ENCODE data around the gene NFATC2. TPM values are rescaled to one million over a fixed set of nuclear protein-coding genes. Genes with fewer than 3 reads are reported as not detected.
A peak's percentile ranks its signal among the peaks of the same experiment; 100 is the strongest.

The NFATC2 gene
- total and polyA plus RNA-seq, 12 donors, result 0.43 to 5.7 (median 3.3) TPM

DNA sequence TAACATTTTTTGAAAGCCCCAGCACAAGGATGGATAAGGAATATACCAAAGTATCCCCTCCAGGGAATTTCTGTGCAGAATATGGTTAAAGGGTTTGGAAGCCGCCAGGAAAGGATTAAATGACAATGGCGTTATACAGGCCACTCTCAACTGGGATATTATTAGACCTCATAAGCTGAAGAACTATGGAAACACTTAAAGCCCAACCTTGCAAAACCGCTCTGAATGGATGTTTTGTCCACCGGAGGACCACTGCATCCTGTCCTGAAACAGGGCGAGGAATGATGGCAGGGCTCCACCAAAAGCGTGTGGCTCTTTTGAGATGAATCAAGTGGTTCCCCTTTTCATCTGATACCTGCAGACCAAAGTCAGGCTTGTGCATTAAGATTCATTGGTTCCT, 32.4 kb downstream of the NFATC2 start:
- Histone ChIP-seq H3K4me1 (peaks cover 0 to 18% (median 0%) of the 10 kb centered on the region in 9 donors), H3K27me3 (no peaks in the 10 kb centered on the region), H3K36me3 (peaks cover 0 to 30% (median 0%) of the 10 kb centered on the region in 9 donors), H3K9me3 (no peaks in the 10 kb centered on the region), H3K27ac (no peak overlapping the region), H3K4me3 (no peak overlapping the region)
- 74 to 81% methylated on average over 6 of the region's 6 CpGs for WGBS, 2 donors
- ATAC-seq (no peak), DNase-seq (no peak)
- intact Hi-C loops (cut with DNase I), result no loop called here
- TF ChIP-seq, protein P1, sequence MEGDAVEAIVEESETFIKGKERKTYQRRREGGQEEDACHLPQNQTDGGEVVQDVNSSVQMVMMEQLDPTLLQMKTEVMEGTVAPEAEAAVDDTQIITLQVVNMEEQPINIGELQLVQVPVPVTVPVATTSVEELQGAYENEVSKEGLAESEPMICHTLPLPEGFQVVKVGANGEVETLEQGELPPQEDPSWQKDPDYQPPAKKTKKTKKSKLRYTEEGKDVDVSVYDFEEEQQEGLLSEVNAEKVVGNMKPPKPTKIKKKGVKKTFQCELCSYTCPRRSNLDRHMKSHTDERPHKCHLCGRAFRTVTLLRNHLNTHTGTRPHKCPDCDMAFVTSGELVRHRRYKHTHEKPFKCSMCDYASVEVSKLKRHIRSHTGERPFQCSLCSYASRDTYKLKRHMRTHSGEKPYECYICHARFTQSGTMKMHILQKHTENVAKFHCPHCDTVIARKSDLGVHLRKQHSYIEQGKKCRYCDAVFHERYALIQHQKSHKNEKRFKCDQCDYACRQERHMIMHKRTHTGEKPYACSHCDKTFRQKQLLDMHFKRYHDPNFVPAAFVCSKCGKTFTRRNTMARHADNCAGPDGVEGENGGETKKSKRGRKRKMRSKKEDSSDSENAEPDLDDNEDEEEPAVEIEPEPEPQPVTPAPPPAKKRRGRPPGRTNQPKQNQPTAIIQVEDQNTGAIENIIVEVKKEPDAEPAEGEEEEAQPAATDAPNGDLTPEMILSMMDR (IDR thresholded peaks at IDR 0.05), result no peak

GRCh38 chr20:51509208-51509607, 33.3 kb downstream of the NFATC2 start:
- H3K4me3 ChIP-seq, result no peak overlapping the region
- TF ChIP-seq, protein P1 (IDR thresholded peaks at IDR 0.05), result no peak
- DNase-seq (no peak), ATAC-seq (no peak)
- H3K4me1 ChIP-seq, result peaks cover 0 to 18% (median 0%) of the 10 kb centered on the region in 9 donors
- no peak overlapping the region for H3K27ac ChIP-seq
- peaks cover 0 to 22% (median 0%) of the 10 kb centered on the region in 9 donors for H3K36me3 ChIP-seq
- H3K9me3 ChIP-seq, result no peaks in the 10 kb centered on the region
- intact Hi-C loops (cut with DNase I), result no loop called here
- WGBS, 2 donors, result 96 to 98% methylated on average over 1 of the region's 1 CpG
- H3K27me3 ChIP-seq, result no peaks in the 10 kb centered on the region

DNA sequence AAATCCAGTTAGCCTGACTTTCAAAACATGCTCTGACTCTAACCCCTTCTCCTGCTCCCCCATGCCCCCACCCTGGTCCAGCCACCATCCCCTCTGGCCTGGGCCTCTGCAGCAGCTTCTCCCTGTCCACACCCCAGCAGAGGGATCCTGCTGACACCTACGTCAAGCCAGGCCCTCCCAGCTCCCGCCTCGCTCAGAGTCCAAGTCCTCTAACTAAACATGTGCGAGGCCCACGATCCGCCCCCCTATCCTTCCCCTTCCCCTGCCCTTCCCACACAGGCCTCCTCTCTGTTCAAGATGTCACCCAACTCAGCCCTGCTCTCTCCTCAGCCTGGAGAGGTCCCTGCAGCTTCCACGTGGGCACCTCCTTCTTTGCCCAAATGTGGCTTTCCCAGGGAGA, 33.7 kb downstream of the NFATC2 start:
- TF ChIP-seq, protein P1 (IDR thresholded peaks at IDR 0.05), result no peak
- H3K27ac ChIP-seq, result no peak overlapping the region
- ATAC-seq, result peak in 3 of 8 donors; percentile 5 to 56 (median 33)

GRCh38 chr20:51508158-51508557, 34.4 kb downstream of the NFATC2 start:
- Histone ChIP-seq H3K27me3 (no peaks in the 10 kb centered on the region), H3K9me3 (no peaks in the 10 kb centered on the region), H3K36me3 (peaks cover 0 to 13% (median 0%) of the 10 kb centered on the region in 9 donors), H3K4me1 (peaks cover 0 to 18% (median 0%) of the 10 kb centered on the region in 9 donors), H3K4me3 (no peak overlapping the region), H3K27ac (no peak overlapping the region)
- intact Hi-C loops (cut with DNase I), result no loop called here
- DNase-seq, result no peak
- WGBS, 2 donors, result 95% methylated on average over 17 of the region's 17 CpGs
- TF ChIP-seq, protein P1 (IDR thresholded peaks at IDR 0.05), result no peak
- ATAC-seq, result no peak

More for the DNA sequence above, 33.7 kb downstream of the NFATC2 start:
- Histone ChIP-seq H3K27me3 (no peaks in the 10 kb centered on the region), H3K4me3 (no peak overlapping the region), H3K9me3 (no peaks in the 10 kb centered on the region), H3K4me1 (peaks cover 0 to 18% (median 0%) of the 10 kb centered on the region in 9 donors), H3K36me3 (peaks cover 0 to 18% (median 0%) of the 10 kb centered on the region in 9 donors)
- intact Hi-C loops (cut with DNase I), result no loop called here
- DNase-seq, result no peak
- WGBS, 2 donors, result 83 to 90% methylated on average over 7 of the region's 7 CpGs

Measured in heart right ventricle (tissue), 16 donors.